Neural cell (in vitro differentiated cells): Measurements from ENCODE around the gene PPHLN1. TPM values are rescaled to one million over a fixed set of nuclear protein-coding genes. Genes with fewer than 3 reads are reported as not detected.

Experiments used
- H2AFZ ChIP-seq: fragments of 200-600, 300-800 bp; sonication (generic), shearing (Covaris generic); 2 replicates; pipeline ENCODE4 v1.6.0; 2014; ENCODE audit warnings: low read depth, mild to moderate bottlenecking, antibody characterized with exemption, low read length, moderate library complexity
- H3F3A ChIP-seq: fragments of 200-600 bp; shearing (Covaris generic); 2 replicates; pipeline ENCODE4 v1.6.1; 2016; ENCODE audit warnings: mild to moderate bottlenecking, moderate library complexity, mixed read lengths, antibody characterized with exemption, low read length; ENCODE audit not compliant: insufficient read depth, poor library complexity, severe bottlenecking
- H3K27ac ChIP-seq: fragments of 200-600, 300-800 bp; sonication (generic), shearing (Covaris generic); 2 replicates; pipeline ENCODE4 v1.5.1; 2014; ENCODE audit warnings: mild to moderate bottlenecking, low read length, moderate library complexity
- H3K27me3 ChIP-seq: fragments of 300-800, 200-600 bp; sonication (generic), shearing (Covaris generic); 2 replicates; pipeline ENCODE4 v1.6.0; 2014; ENCODE audit warnings: mild to moderate bottlenecking, low read depth, low read length, moderate library complexity; ENCODE audit not compliant: insufficient read depth
- H3K36me3 ChIP-seq: fragments of 300-800, 200-600 bp; sonication (generic), shearing (Covaris generic); 2 replicates; pipeline ENCODE4 v1.5.1; 2014; ENCODE audit warnings: mild to moderate bottlenecking, antibody characterized with exemption, low read length, moderate library complexity; ENCODE audit not compliant: insufficient read depth
- H3K4me2 ChIP-seq: fragments of 300-800, 200-600 bp; sonication (generic), shearing (Covaris generic); 2 replicates; pipeline ENCODE4 v1.6.0; 2014; ENCODE audit warnings: mild to moderate bottlenecking, low read length
- H3K4me3 ChIP-seq: fragments of 300-800, 200-600 bp; sonication (generic), shearing (Covaris generic); 2 replicates; pipeline ENCODE4 v1.5.1; 2014; ENCODE audit warnings: mild to moderate bottlenecking, low read length, moderate library complexity
- H3K79me2 ChIP-seq: fragments of 200-600 bp; shearing (Covaris generic); replicated peaks from 2 replicates; pipeline ENCODE4 v1.6.0; 2014; ENCODE audit warnings: mild to moderate bottlenecking, low read length, moderate library complexity; ENCODE audit not compliant: insufficient read depth
- H3K9ac ChIP-seq: fragments of 300-800, 200-600 bp; sonication (generic), shearing (Covaris generic); 2 replicates; pipeline ENCODE4 v1.6.1; 2016; ENCODE audit warnings: mild to moderate bottlenecking, low read length, mixed read lengths
- H3K9me2 ChIP-seq: fragments of 200-600 bp; shearing (Covaris generic); 2 replicates; pipeline ENCODE4 v1.6.1; 2016; ENCODE audit warnings: mild to moderate bottlenecking, low read length, mixed read lengths; ENCODE audit not compliant: insufficient read depth
- H3K9me3 ChIP-seq: fragments of 200-600, 300-800 bp; sonication (generic), shearing (Covaris generic); 2 replicates; pipeline ENCODE4 v1.6.1; 2016; ENCODE audit warnings: mild to moderate bottlenecking, mixed run types, low read length, moderate library complexity, mixed read lengths
- H4K20me1 ChIP-seq: fragments of 200-600 bp; shearing (Covaris generic); 2 replicates; pipeline ENCODE4 v1.6.1; 2016; ENCODE audit warnings: mild to moderate bottlenecking, mixed run types; ENCODE audit not compliant: insufficient read depth
- CTCF ChIP-seq: fragments of 450-650 bp; IDR thresholded peaks from 2 replicates; pipeline ENCODE4 v1.5.1; 2014; ENCODE audit warnings: antibody characterized with exemption, mild to moderate bottlenecking, moderate library complexity; ENCODE audit not compliant: poor library complexity, severe bottlenecking
- EP300 ChIP-seq: fragments of 450-650 bp; conservative IDR thresholded peaks from 2 replicates; pipeline ENCODE4 v1.6.1; 2014; ENCODE audit warnings: antibody characterized with exemption, mild to moderate bottlenecking, moderate library complexity; ENCODE audit not compliant: poor library complexity, severe bottlenecking
- EZH2 ChIP-seq: fragments of 200-600, 300-800 bp; shearing (Covaris generic), sonication (generic); IDR thresholded peaks from 2 replicates; pipeline ENCODE4 v1.6.1; 2014; ENCODE audit warnings: antibody characterized with exemption, low read length, borderline replicate concordance, mild to moderate bottlenecking; ENCODE audit not compliant: insufficient read depth, poor library complexity, severe bottlenecking
- MXI1 ChIP-seq: fragments of 450-650 bp; conservative IDR thresholded peaks from 2 replicates; pipeline ENCODE4 v1.6.1; 2014; ENCODE audit warnings: antibody characterized with exemption, mild to moderate bottlenecking; ENCODE audit not compliant: poor library complexity, severe bottlenecking
- POLR2AphosphoS5 ChIP-seq: IDR thresholded peaks from 2 replicates; pipeline ENCODE4 v1.6.1; 2012
- RAD21 ChIP-seq: fragments of 450-650 bp; conservative IDR thresholded peaks from 2 replicates; pipeline ENCODE4 v1.6.1; 2014; ENCODE audit warnings: antibody characterized with exemption, mild to moderate bottlenecking, moderate library complexity
- REST ChIP-seq: IDR thresholded peaks from 2 replicates; pipeline ENCODE4 v1.6.1; 2012; ENCODE audit warnings: borderline replicate concordance
- SMC3 ChIP-seq: fragments of 450-650 bp; conservative IDR thresholded peaks from 2 replicates; pipeline ENCODE4 v1.6.1; 2014; ENCODE audit warnings: antibody characterized with exemption, mild to moderate bottlenecking, moderate library complexity; ENCODE audit not compliant: poor library complexity
- TAF1 ChIP-seq: IDR thresholded peaks from 2 replicates; pipeline ENCODE4 v1.6.1; 2012; ENCODE audit warnings: low read depth
- polyA plus RNA-seq: library from polyadenylated mRNA; depleted of rRNA; stranded (reverse); fragments of >200 nt; gene quantifications from 2 replicates; pipeline ENCODE4 v1.2.3, GENCODE V29; 2014

PPHLN1 gene
- polyA plus RNA-seq, 1 donor from 2014 or later = 192 TPM

- H3K27ac ChIP-seq = no peak overlapping the region
- H4K20me1 ChIP-seq = no peaks in the 10 kb centered on the region
- H2AFZ ChIP-seq = no peak overlapping the region
- H3F3A ChIP-seq = no peaks in the 10 kb centered on the region
- no peak for TF ChIP-seq EZH2
- H3K9me2 ChIP-seq = no peaks in the 10 kb centered on the region
- H3K4me2 ChIP-seq = peak overlapping the region; percentile 72
- peak overlapping the region; percentile 83 for H3K4me3 ChIP-seq
- no peaks in the 10 kb centered on the region for H3K36me3 ChIP-seq
- peak overlapping the region; percentile 82 for H3K9ac ChIP-seq
- no peaks in the 10 kb centered on the region for H3K9me3 ChIP-seq
- H3K27me3 ChIP-seq = no peaks in the 10 kb centered on the region
- H3K79me2 ChIP-seq = peaks cover 26% of the 10 kb centered on the region
Measured at GRCh38 chr12:42482041-42482747, 156.2 kb downstream of the PPHLN1 start.

GRCh38 chr12:42482748-42483520 lies 157.0 kb downstream of the PPHLN1 start:
- Histone ChIP-seq H3F3A (no peaks in the 10 kb centered on the region), H3K36me3 (no peaks in the 10 kb centered on the region), H3K4me3 (peak overlapping the region; percentile 83), H3K9ac (peak overlapping the region; percentile 82), H2AFZ (peak overlapping the region; percentile 44), H3K27me3 (no peaks in the 10 kb centered on the region), H3K4me2 (peak overlapping the region; percentile 72), H3K79me2 (peaks cover 26% of the 10 kb centered on the region), H4K20me1 (no peaks in the 10 kb centered on the region), H3K9me3 (no peaks in the 10 kb centered on the region), H3K9me2 (no peaks in the 10 kb centered on the region), H3K27ac (peak overlapping the region; percentile 65)
- peak; percentile 10 for TF ChIP-seq REST
- TF ChIP-seq CTCF = peak; percentile 96
- no peak for TF ChIP-seq EZH2
- peak; percentile 92 for TF ChIP-seq SMC3
- peak; percentile 14 for TF ChIP-seq MXI1
- TF ChIP-seq TAF1 = no peak
- TF ChIP-seq POLR2AphosphoS5 = peak; percentile 46
- peak; percentile 10 for TF ChIP-seq EP300
- TF ChIP-seq RAD21 = peak; percentile 92
